ENCODE data around the gene ADGRG2. TPM values are rescaled to one million over a fixed set of nuclear protein-coding genes. Genes with fewer than 3 reads are reported as not detected.

Gene ADGRG2
- total RNA-seq, 1 donor from 2014 or later = 0.88 TPM

DNA sequence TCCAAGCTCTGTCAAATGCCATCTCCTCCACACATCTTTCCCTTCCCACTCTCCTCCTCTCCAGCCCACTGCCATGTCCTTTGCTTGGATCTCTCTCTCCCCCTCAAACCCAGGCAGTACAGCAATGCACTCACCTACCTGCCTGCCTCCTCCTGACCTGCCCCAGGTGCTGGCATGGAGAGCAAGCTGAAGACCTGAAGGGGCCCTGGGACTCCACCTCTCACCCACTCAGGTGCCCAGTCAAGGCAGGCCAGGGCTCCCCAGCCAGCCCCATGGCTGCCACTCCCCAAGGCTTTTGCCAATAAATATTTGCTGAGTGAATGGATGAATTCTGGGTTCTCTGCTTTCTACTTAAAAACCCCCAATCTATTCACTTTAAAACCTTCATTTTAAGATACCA lies 125.7 kb downstream of the ADGRG2 start:
- Histone ChIP-seq H3K27me3 (ENCODE audit: control insufficient read depth, insufficient read depth, low read length) (no peaks in the 10 kb centered on the region), H3K36me3 (ENCODE audit: control insufficient read depth, insufficient read depth, low read length) (no peaks in the 10 kb centered on the region), H3K4me3 (ENCODE audit: low read depth, low read length) (no peak overlapping the region)
- no peak for DNase-seq (ENCODE audit: low read depth)
- no peak for TF ChIP-seq CTCF (IDR thresholded peaks at IDR 0.05; ENCODE audit: insufficient read depth, low read length, poor library complexity, severe bottlenecking)

DNA sequence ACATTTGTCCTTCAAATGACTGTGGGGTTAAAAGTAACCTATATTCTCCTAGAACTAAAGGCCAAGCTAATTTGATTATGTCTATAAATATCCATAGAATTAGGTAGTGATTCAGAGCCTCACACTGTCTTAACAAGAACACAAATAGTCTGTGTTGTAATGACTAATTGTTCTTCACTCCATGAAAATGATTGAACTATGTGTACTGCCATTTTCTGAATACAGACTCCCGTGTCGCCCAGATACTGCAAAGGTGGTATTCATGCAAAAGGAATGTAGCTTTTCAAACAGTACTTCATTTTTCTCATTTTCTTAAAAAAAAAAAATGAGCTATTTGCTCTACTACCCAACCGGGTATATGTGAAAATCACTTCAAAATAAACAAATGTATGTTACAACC lies 127.0 kb downstream of the ADGRG2 start:
- Histone ChIP-seq H3K4me3 (ENCODE audit: low read depth, low read length) (no peak overlapping the region), H3K27me3 (ENCODE audit: control insufficient read depth, insufficient read depth, low read length) (no peaks in the 10 kb centered on the region), H3K36me3 (ENCODE audit: control insufficient read depth, insufficient read depth, low read length) (no peaks in the 10 kb centered on the region)
- no peak for TF ChIP-seq CTCF (IDR thresholded peaks at IDR 0.05; ENCODE audit: insufficient read depth, low read length, poor library complexity, severe bottlenecking)
- peak; percentile 34 for DNase-seq (ENCODE audit: low read depth)

DNA sequence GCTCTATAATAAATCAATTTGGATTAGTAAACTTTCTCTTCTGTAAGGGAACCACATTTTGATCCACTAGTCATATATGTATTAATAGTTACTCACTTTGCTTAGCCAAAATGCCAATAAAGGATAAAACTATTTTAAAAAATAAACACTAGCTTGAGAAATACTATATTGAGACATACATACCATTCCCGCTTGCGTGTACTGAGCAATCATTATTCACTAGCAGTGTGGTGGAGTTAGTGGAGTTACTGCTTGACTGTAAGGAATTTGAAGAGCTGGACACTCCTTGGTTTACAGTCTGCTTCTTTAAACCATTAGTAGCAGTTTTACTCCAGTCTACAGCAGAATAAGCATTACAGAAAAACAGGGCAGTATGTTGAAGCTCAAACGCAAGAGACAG lies 127.6 kb downstream of the ADGRG2 start:
- no peak for TF ChIP-seq CTCF (IDR thresholded peaks at IDR 0.05; ENCODE audit: insufficient read depth, low read length, poor library complexity, severe bottlenecking)
- Histone ChIP-seq H3K4me3 (ENCODE audit: low read depth, low read length) (no peak overlapping the region), H3K36me3 (ENCODE audit: control insufficient read depth, insufficient read depth, low read length) (no peaks in the 10 kb centered on the region), H3K27me3 (ENCODE audit: control insufficient read depth, insufficient read depth, low read length) (no peaks in the 10 kb centered on the region)
- peak; percentile 31 for DNase-seq (ENCODE audit: low read depth)

- DNase-seq (ENCODE audit: low read depth) = no peak
- Histone ChIP-seq H3K36me3 (ENCODE audit: control insufficient read depth, insufficient read depth, low read length) (no peaks in the 10 kb centered on the region), H3K27me3 (ENCODE audit: control insufficient read depth, insufficient read depth, low read length) (no peaks in the 10 kb centered on the region), H3K4me3 (ENCODE audit: low read depth, low read length) (no peak overlapping the region)
- TF ChIP-seq CTCF (IDR thresholded peaks at IDR 0.05; ENCODE audit: insufficient read depth, low read length, poor library complexity, severe bottlenecking) = no peak
These were observed 129.4 kb downstream of the ADGRG2 start for GRCh38 chrX:18992829-18993228.

DNA sequence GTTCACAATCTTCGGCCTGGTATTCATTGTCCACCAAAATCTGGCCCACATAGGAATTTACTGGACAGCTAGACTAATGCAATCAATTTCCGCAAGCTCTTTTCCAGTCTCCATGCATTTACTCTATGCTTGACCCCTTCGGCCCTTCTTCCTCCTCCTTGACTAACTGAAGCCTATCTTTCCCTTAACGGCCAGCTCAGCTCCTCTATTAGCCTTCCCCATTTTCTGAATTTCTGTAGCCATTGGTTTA lies 137.2 kb downstream of the ADGRG2 start:
- no peak for DNase-seq (ENCODE audit: low read depth)
- TF ChIP-seq CTCF (IDR thresholded peaks at IDR 0.05; ENCODE audit: insufficient read depth, low read length, poor library complexity, severe bottlenecking) = no peak
- Histone ChIP-seq H3K4me3 (ENCODE audit: low read depth, low read length) (peak overlapping the region; percentile 65), H3K27me3 (ENCODE audit: control insufficient read depth, insufficient read depth, low read length) (no peaks in the 10 kb centered on the region), H3K36me3 (ENCODE audit: control insufficient read depth, insufficient read depth, low read length) (no peaks in the 10 kb centered on the region)

DNA sequence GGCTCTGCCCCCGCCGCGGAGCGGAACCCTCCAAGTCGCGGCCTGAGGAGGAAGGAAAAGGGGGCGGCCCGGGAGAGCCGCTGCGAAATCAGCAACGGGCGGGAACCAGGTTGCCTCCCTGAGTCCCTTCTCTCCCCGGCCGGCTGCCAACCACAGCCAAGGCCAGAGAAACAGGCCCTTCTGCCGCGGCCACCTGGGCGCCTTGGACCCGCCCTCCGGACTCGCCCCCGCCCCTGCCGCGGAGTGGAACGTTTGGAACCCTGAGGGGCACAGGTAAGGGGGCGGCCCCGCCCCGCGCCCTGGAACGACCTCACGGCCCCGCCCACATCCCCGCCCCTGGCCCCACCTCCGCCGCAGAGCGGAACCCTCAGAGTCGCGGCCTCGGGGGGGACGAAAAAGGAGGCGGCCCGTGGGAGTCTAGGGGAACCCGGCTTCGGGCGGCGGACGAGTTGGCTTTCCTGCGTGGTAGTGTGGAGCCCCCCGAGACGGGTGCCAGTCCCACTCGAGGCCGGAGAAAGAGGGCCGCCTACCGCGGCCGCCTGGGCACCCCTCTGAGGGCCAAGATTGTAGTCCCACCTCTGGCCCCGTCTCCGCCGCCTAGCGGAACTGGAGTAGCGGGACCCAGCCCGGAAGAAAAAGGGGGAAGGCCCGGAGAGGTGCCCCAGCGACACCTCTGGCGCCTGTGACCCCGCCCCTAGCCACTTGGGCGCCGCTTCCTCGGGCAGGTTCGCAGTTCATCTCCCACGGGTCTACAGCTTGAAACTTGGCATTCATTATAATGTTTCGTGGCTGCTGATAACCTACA lies 137.7 kb downstream of the ADGRG2 start:
- H3K36me3 ChIP-seq (ENCODE audit: control insufficient read depth, insufficient read depth, low read length) = no peaks in the 10 kb centered on the region
- DNase-seq (ENCODE audit: low read depth) = no peak
- H3K27me3 ChIP-seq (ENCODE audit: control insufficient read depth, insufficient read depth, low read length) = no peaks in the 10 kb centered on the region
- H3K4me3 ChIP-seq (ENCODE audit: low read depth, low read length) = peak overlapping the region; percentile 65
- TF ChIP-seq CTCF (IDR thresholded peaks at IDR 0.05; ENCODE audit: insufficient read depth, low read length, poor library complexity, severe bottlenecking) = peak; percentile 45

All from kidney epithelial cell (primary cell).